Activated CD4-positive, alpha-beta T cell treated with anti-CD3 and anti-CD28 coated beads, Interleukin-2, amount 10 ng/mL, durations not matched to agents 7 days and 5 days (primary cell): ENCODE results near the gene PHACTR1. TPM values are rescaled to one million over a fixed set of nuclear protein-coding genes. Genes with fewer than 3 reads are reported as not detected.

ENCODE experiments used
- CTCF ChIA-PET: fragments of 350-600 bp; sonication (Branson Sonifier 250); formaldehyde crosslinking; loops from one replicate; lab custom pipeline; 2021; ENCODE audit warnings: antibody characterized with exemption; lab: Charles Lee
- POLR2A ChIA-PET: fragments of 350-600 bp; sonication (Branson Sonifier 250); formaldehyde crosslinking; loops from one replicate; lab custom pipeline; 2021; ENCODE audit warnings: antibody characterized with exemption; lab: Charles Lee
- DNase-seq: peaks from one replicate; pipeline ENCODE4 v3.0.0-alpha.2; 2020
- H3K27ac Mint-ChIP-seq: one replicate; pipeline ENCODE4 v1.8.0; 2021; ENCODE audit warnings: mild to moderate bottlenecking, moderate library complexity, mixed read lengths
- H3K27me3 Mint-ChIP-seq: one replicate; pipeline ENCODE4 v1.8.0; 2021; ENCODE audit warnings: mixed read lengths
- H3K36me3 Mint-ChIP-seq: one replicate; pipeline ENCODE4 v1.8.0; 2021; ENCODE audit warnings: low read depth, mixed read lengths
- H3K4me1 Mint-ChIP-seq: one replicate; pipeline ENCODE4 v1.8.0; 2021; ENCODE audit warnings: mixed read lengths
- H3K4me3 Mint-ChIP-seq: one replicate; pipeline ENCODE4 v1.8.0; 2021; ENCODE audit warnings: mild to moderate bottlenecking, moderate library complexity, mixed read lengths
- H3K9me3 Mint-ChIP-seq: one replicate; pipeline ENCODE4 v1.8.0; 2021; ENCODE audit warnings: mixed read lengths
- total RNA-seq, 2 experiments: library from RNA; stranded (reverse); gene quantifications; one replicate each; pipeline ENCODE4 v1.2.3, GENCODE V29; 2021

Gene PHACTR1
- total RNA-seq, 2 experiments from 2014 or later: 0.19 to 0.32 TPM

GRCh38 chr6:13203145-13203544 lies 486.6 kb downstream of the PHACTR1 start:
- DNase-seq: no peak
- POLR2A ChIA-PET: no interaction called here
- H3K27ac Mint-ChIP-seq: no peak overlapping the region
- no peak overlapping the region for H3K4me3 Mint-ChIP-seq
- H3K36me3 Mint-ChIP-seq: no peaks in the 10 kb centered on the region
- CTCF ChIA-PET: no interaction called here
- no peaks in the 10 kb centered on the region for H3K9me3 Mint-ChIP-seq
- no peaks in the 10 kb centered on the region for H3K4me1 Mint-ChIP-seq
- H3K27me3 Mint-ChIP-seq: no peaks in the 10 kb centered on the region

GRCh38 chr6:13205106-13205505 lies 488.5 kb downstream of the PHACTR1 start:
- Mint-ChIP-seq H3K36me3 (no peaks in the 10 kb centered on the region), H3K27ac (no peak overlapping the region), H3K4me1 (no peaks in the 10 kb centered on the region), H3K4me3 (no peak overlapping the region), H3K9me3 (no peaks in the 10 kb centered on the region), H3K27me3 (no peaks in the 10 kb centered on the region)
- ChIA-PET POLR2A (no interaction called here), CTCF (interaction anchor here (0.8 kb wide), 1 partner anchor 40 kb away, joined by 3 read pairs; no protein-coding TSS in a partner anchor)
- no peak for DNase-seq

- H3K27ac Mint-ChIP-seq: no peak overlapping the region
- no peaks in the 10 kb centered on the region for H3K36me3 Mint-ChIP-seq
- no peaks in the 10 kb centered on the region for H3K9me3 Mint-ChIP-seq
- no peak for DNase-seq
- no peaks in the 10 kb centered on the region for H3K4me1 Mint-ChIP-seq
- CTCF ChIA-PET: no interaction called here
- H3K4me3 Mint-ChIP-seq: no peak overlapping the region
- POLR2A ChIA-PET: no interaction called here
- H3K27me3 Mint-ChIP-seq: no peaks in the 10 kb centered on the region
These were observed 495.5 kb downstream of the PHACTR1 start for GRCh38 chr6:13212096-13212495.

GRCh38 chr6:13212538-13212937 lies 496.0 kb downstream of the PHACTR1 start:
- Mint-ChIP-seq H3K4me3 (no peak overlapping the region), H3K4me1 (peaks cover 2% of the 10 kb centered on the region), H3K27ac (no peak overlapping the region), H3K27me3 (no peaks in the 10 kb centered on the region), H3K9me3 (no peaks in the 10 kb centered on the region), H3K36me3 (no peaks in the 10 kb centered on the region)
- no peak for DNase-seq
- ChIA-PET CTCF (no interaction called here), POLR2A (no interaction called here)

GRCh38 chr6:13215390-13215789 lies 498.8 kb downstream of the PHACTR1 start:
- Mint-ChIP-seq H3K27ac (no peak overlapping the region), H3K4me1 (peaks cover 2% of the 10 kb centered on the region), H3K9me3 (no peaks in the 10 kb centered on the region), H3K4me3 (no peak overlapping the region), H3K36me3 (no peaks in the 10 kb centered on the region), H3K27me3 (no peaks in the 10 kb centered on the region)
- POLR2A ChIA-PET: no interaction called here
- DNase-seq: no peak
- CTCF ChIA-PET: no interaction called here

- no peaks in the 10 kb centered on the region for H3K27me3 Mint-ChIP-seq
- H3K4me1 Mint-ChIP-seq: peaks cover 2% of the 10 kb centered on the region
- H3K27ac Mint-ChIP-seq: no peak overlapping the region
- POLR2A ChIA-PET: no interaction called here
- no peaks in the 10 kb centered on the region for H3K36me3 Mint-ChIP-seq
- no peaks in the 10 kb centered on the region for H3K9me3 Mint-ChIP-seq
- CTCF ChIA-PET: no interaction called here
- DNase-seq: no peak
- H3K4me3 Mint-ChIP-seq: no peak overlapping the region
These were observed 499.9 kb downstream of the PHACTR1 start for GRCh38 chr6:13216236-13217014.

- Mint-ChIP-seq H3K36me3 (no peaks in the 10 kb centered on the region), H3K4me1 (peaks cover 2% of the 10 kb centered on the region), H3K27me3 (no peaks in the 10 kb centered on the region), H3K27ac (no peak overlapping the region), H3K9me3 (no peaks in the 10 kb centered on the region), H3K4me3 (no peak overlapping the region)
- DNase-seq: no peak
- ChIA-PET CTCF (no interaction called here), POLR2A (no interaction called here)
These were observed 500.8 kb downstream of the PHACTR1 start for GRCh38 chr6:13217206-13217905.

GRCh38 chr6:13220266-13220665 lies 503.7 kb downstream of the PHACTR1 start:
- Mint-ChIP-seq H3K27ac (no peak overlapping the region), H3K36me3 (no peaks in the 10 kb centered on the region), H3K4me3 (no peak overlapping the region), H3K4me1 (peaks cover 2% of the 10 kb centered on the region), H3K9me3 (no peaks in the 10 kb centered on the region), H3K27me3 (no peaks in the 10 kb centered on the region)
- POLR2A ChIA-PET: no interaction called here
- CTCF ChIA-PET: no interaction called here
- no peak for DNase-seq

GRCh38 chr6:13222048-13222447 lies 505.5 kb downstream of the PHACTR1 start:
- H3K4me3 Mint-ChIP-seq: no peak overlapping the region
- H3K36me3 Mint-ChIP-seq: no peaks in the 10 kb centered on the region
- ChIA-PET POLR2A (no interaction called here), CTCF (no interaction called here)
- DNase-seq: no peak
- no peaks in the 10 kb centered on the region for H3K27me3 Mint-ChIP-seq
- no peaks in the 10 kb centered on the region for H3K9me3 Mint-ChIP-seq
- H3K27ac Mint-ChIP-seq: no peak overlapping the region
- H3K4me1 Mint-ChIP-seq: peaks cover 2% of the 10 kb centered on the region

GRCh38 chr6:13226071-13226470 lies 509.5 kb downstream of the PHACTR1 start:
- H3K27me3 Mint-ChIP-seq: no peaks in the 10 kb centered on the region
- H3K36me3 Mint-ChIP-seq: no peaks in the 10 kb centered on the region
- no peaks in the 10 kb centered on the region for H3K9me3 Mint-ChIP-seq
- ChIA-PET POLR2A (no interaction called here), CTCF (interaction anchor here (0.7 kb wide), 1 partner anchor 218 kb away, joined by 3 read pairs; no protein-coding TSS in a partner anchor)
- H3K4me3 Mint-ChIP-seq: no peak overlapping the region
- DNase-seq: no peak
- peaks cover 13% of the 10 kb centered on the region for H3K4me1 Mint-ChIP-seq
- no peak overlapping the region for H3K27ac Mint-ChIP-seq

GRCh38 chr6:13228264-13229204 lies 512.0 kb downstream of the PHACTR1 start:
- H3K4me3 Mint-ChIP-seq: no peak overlapping the region
- CTCF ChIA-PET: interaction anchor here (0.8 kb wide), 1 partner anchor 307 kb away, joined by 3 read pairs; no protein-coding TSS in a partner anchor
- POLR2A ChIA-PET: no interaction called here

GRCh38 chr6:13229205-13230085 lies 512.9 kb downstream of the PHACTR1 start:
- Mint-ChIP-seq H3K27ac (no peak overlapping the region), H3K9me3 (no peaks in the 10 kb centered on the region), H3K36me3 (no peaks in the 10 kb centered on the region), H3K4me3 (no peak overlapping the region), H3K4me1 (peaks cover 13% of the 10 kb centered on the region), H3K27me3 (no peaks in the 10 kb centered on the region)
- CTCF ChIA-PET: interaction anchor here (1.0 kb wide), 1 partner anchor 11 kb away, joined by 3 read pairs; no protein-coding TSS in a partner anchor
- peak; percentile 9 for DNase-seq
- POLR2A ChIA-PET: no interaction called here

More at GRCh38 chr6:13228264-13229204, 512.0 kb downstream of the PHACTR1 start:
- no peak for DNase-seq
- Mint-ChIP-seq H3K36me3 (no peaks in the 10 kb centered on the region), H3K27ac (no peak overlapping the region), H3K9me3 (no peaks in the 10 kb centered on the region), H3K27me3 (no peaks in the 10 kb centered on the region), H3K4me1 (peaks cover 13% of the 10 kb centered on the region)
